Smooth muscle cell (in vitro differentiated cells): ENCODE results near the gene TMCC1. TPM values are rescaled to one million over a fixed set of nuclear protein-coding genes. Genes with fewer than 3 reads are reported as not detected.

Experiments
- DNase-seq: peaks from one replicate; lab custom pipeline; 2025; ENCODE audit not compliant: unreplicated experiment; lab: John Stamatoyannopoulos, UW
- H2AFZ ChIP-seq: fragments of 200-600 bp; sonication (generic); 2 replicates; pipeline ENCODE4 v1.6.0; 2016; ENCODE audit warnings: antibody characterized with exemption, low read depth, mild to moderate bottlenecking
- H3F3A ChIP-seq: fragments of 200-600 bp; sonication (generic); 2 replicates; pipeline ENCODE4 v1.6.0; 2017; ENCODE audit warnings: antibody characterized with exemption, low read depth
- H3K27ac ChIP-seq: fragments of 200-600 bp; sonication (generic); 2 replicates; pipeline ENCODE4 v1.5.1; 2016; ENCODE audit warnings: low read depth, mild to moderate bottlenecking
- H3K27me3 ChIP-seq: fragments of 200-600 bp; sonication (generic); 2 replicates; pipeline ENCODE4 v1.6.1; 2016; ENCODE audit warnings: low read depth, mild to moderate bottlenecking
- H3K36me3 ChIP-seq: fragments of 200-600 bp; sonication (generic); 2 replicates; pipeline ENCODE4 v1.5.1; 2016; ENCODE audit warnings: low read depth
- H3K4me1 ChIP-seq: fragments of 200-600 bp; sonication (generic); 2 replicates; pipeline ENCODE4 v1.5.1; 2016; ENCODE audit warnings: low read depth
- H3K4me2 ChIP-seq: fragments of 200-600 bp; sonication (generic); 2 replicates; pipeline ENCODE4 v1.6.0; 2016; ENCODE audit warnings: mild to moderate bottlenecking
- H3K4me3 ChIP-seq: fragments of 200-600 bp; sonication (generic); 2 replicates; pipeline ENCODE4 v1.5.1; 2016; ENCODE audit warnings: mild to moderate bottlenecking
- H3K79me2 ChIP-seq: fragments of 200-600 bp; sonication (generic); 2 replicates; pipeline ENCODE4 v1.6.0; 2016; ENCODE audit warnings: low read depth, mild to moderate bottlenecking
- H3K9ac ChIP-seq: fragments of 200-600 bp; sonication (generic); 2 replicates; pipeline ENCODE4 v1.6.0; 2016; ENCODE audit warnings: low read depth
- H3K9me3 ChIP-seq: fragments of 200-600 bp; sonication (generic); replicated peaks from 2 replicates; pipeline ENCODE4 v1.5.1; 2016; ENCODE audit warnings: low read depth
- H4K20me1 ChIP-seq: fragments of 200-600 bp; sonication (generic); 2 replicates; pipeline ENCODE4 v1.6.0; 2016; ENCODE audit warnings: low read depth
- WGBS: methylation state at CpG from one replicate; pipeline ENCODE4 v1.1.7; 2016; ENCODE audit warnings: low lambda C conversion rate; 5-methylcytosine and 5-hydroxymethylcytosine counted together
- polyA plus RNA-seq: library from polyadenylated mRNA; unstranded; fragments of >200 nt; fragmentation: Nextera tagmentation; extraction: Ambion mirVana; gene quantifications from 2 replicates; pipeline ENCODE4 v1.2.1, GENCODE V29; 2016
- total RNA-seq: library from RNA; depleted of rRNA; stranded (reverse); fragments of >200 nt; gene quantifications from 2 replicates; pipeline ENCODE4 v1.2.3, GENCODE V29; 2014
- TF ChIP-seq, protein P1 (sequence below): fragments of 200-600 bp; sonication (generic); IDR thresholded peaks from 2 replicates; pipeline ENCODE4 v1.5.1; 2017; ENCODE audit warnings: borderline replicate concordance, mild to moderate bottlenecking, antibody characterized with exemption; ENCODE audit not compliant: insufficient read depth, poor library complexity, severe bottlenecking

The TMCC1 gene
- total and polyA plus RNA-seq, 2 experiments from 2014 or later, result 5.3 to 17.8 TPM

DNA sequence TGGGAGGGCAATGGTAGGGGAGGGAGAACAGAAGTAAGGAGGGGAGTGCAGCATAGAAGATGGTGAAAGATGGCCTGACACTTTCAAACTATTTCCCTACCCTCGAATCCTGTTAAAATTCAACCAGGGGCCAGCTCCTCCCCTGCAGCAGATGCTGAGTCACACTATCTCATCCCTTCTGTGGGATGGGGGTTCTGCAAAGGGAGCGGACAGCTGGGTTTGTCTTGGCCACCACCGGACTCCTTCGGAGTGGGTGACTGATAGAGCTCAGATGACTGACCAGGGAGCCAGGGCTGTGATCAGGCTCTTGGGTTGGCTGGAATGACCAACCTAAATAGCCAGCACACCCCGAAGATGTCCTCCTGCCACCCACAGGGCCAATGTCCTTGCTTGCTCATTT, 33.6 kb upstream of the TMCC1 start:
- Histone ChIP-seq H3K9ac (no peak overlapping the region), H3K27me3 (no peaks in the 10 kb centered on the region), H2AFZ (no peak overlapping the region), H3K9me3 (no peaks in the 10 kb centered on the region), H3K4me1 (no peaks in the 10 kb centered on the region), H3K79me2 (no peaks in the 10 kb centered on the region), H3K4me3 (no peak overlapping the region), H3K27ac (no peak overlapping the region), H3K4me2 (no peak overlapping the region), H3F3A (no peaks in the 10 kb centered on the region), H4K20me1 (no peaks in the 10 kb centered on the region), H3K36me3 (no peaks in the 10 kb centered on the region)
- no peak for DNase-seq
- 68% methylated on average over 5 of the region's 5 CpGs for WGBS
- TF ChIP-seq, protein P1, sequence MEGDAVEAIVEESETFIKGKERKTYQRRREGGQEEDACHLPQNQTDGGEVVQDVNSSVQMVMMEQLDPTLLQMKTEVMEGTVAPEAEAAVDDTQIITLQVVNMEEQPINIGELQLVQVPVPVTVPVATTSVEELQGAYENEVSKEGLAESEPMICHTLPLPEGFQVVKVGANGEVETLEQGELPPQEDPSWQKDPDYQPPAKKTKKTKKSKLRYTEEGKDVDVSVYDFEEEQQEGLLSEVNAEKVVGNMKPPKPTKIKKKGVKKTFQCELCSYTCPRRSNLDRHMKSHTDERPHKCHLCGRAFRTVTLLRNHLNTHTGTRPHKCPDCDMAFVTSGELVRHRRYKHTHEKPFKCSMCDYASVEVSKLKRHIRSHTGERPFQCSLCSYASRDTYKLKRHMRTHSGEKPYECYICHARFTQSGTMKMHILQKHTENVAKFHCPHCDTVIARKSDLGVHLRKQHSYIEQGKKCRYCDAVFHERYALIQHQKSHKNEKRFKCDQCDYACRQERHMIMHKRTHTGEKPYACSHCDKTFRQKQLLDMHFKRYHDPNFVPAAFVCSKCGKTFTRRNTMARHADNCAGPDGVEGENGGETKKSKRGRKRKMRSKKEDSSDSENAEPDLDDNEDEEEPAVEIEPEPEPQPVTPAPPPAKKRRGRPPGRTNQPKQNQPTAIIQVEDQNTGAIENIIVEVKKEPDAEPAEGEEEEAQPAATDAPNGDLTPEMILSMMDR, result no peak

DNA sequence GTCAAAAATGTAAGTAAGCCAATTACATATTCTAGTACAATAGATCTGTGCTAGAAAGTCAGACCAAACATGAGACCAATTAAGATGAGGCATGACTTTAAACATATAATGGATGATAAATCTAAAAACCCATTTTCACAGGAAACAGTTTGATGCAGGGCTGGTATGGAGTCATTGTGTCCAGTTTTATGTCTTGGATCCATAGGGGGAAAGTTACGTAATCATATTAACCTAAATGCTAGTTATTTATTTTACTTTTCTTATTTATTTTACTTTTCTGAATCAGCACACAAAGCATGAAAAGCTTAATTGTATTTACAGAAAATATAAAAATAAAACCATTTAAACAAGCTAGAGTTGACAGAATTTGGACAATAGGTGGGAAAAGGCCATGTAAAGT, 26.3 kb upstream of the TMCC1 start:
- no peak for DNase-seq
- TF ChIP-seq, protein P1, result no peak
- no peak overlapping the region for H3K4me2 ChIP-seq
- H2AFZ ChIP-seq, result no peak overlapping the region
- H3K4me3 ChIP-seq, result no peak overlapping the region
- H3F3A ChIP-seq, result no peaks in the 10 kb centered on the region
- WGBS, result 91% methylated on average over 1 of the region's 1 CpG
- no peaks in the 10 kb centered on the region for H3K9me3 ChIP-seq
- no peak overlapping the region for H3K9ac ChIP-seq
- H3K27ac ChIP-seq, result no peak overlapping the region
- H3K27me3 ChIP-seq, result peaks cover 3% of the 10 kb centered on the region
- H3K4me1 ChIP-seq, result no peaks in the 10 kb centered on the region
- H3K79me2 ChIP-seq, result no peaks in the 10 kb centered on the region
- H3K36me3 ChIP-seq, result no peaks in the 10 kb centered on the region
- no peaks in the 10 kb centered on the region for H4K20me1 ChIP-seq

DNA sequence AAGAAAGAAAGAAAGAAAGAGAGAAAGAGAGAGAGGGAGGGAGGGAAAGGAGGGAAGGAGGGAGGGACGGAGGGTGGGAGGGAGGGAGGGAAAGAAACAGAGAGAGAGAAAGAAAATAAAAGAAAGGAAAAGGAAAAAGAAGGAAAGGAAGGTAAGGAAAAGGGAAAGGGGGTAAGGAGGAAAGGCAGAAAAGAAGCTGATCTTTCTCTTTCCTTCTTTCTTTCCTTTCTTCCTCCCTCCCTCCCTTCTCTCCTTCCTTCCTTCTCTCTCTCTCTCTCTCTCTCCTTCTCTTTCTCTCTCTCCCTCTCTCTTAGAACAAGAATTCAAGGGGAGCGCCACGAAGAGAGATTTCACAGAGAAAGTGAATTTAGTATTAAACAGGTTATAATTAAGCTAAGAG, 25.8 kb upstream of the TMCC1 start:
- Histone ChIP-seq H4K20me1 (no peaks in the 10 kb centered on the region), H3K4me2 (no peak overlapping the region), H3K4me3 (no peak overlapping the region), H3K36me3 (no peaks in the 10 kb centered on the region), H3K27ac (no peak overlapping the region), H3K9ac (no peak overlapping the region), H2AFZ (no peak overlapping the region), H3K79me2 (no peaks in the 10 kb centered on the region), H3K27me3 (peaks cover 3% of the 10 kb centered on the region), H3K4me1 (no peaks in the 10 kb centered on the region), H3F3A (no peaks in the 10 kb centered on the region), H3K9me3 (no peaks in the 10 kb centered on the region)
- DNase-seq, result no peak
- 85% methylated on average over 2 of the region's 3 CpGs for WGBS
- TF ChIP-seq, protein P1, result no peak

DNA sequence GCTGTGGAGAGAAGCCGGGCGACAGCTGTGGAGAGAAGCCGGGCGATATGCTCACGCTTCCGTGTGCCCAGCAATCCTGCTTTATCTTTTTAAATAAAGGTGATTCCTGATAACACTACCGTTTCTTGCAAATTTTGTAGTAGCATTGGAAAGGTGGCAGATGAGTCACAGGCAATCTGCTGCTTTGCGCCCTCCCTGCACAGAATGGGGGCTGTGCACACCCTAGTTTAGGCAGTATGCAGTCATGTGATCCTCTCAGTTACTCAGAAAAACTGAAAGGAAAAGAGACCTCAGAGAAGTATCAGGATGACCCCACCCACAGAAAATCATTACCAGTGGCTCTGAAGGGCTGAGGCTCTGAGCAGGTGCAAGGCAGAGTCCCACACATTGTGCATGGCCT, 24.9 kb upstream of the TMCC1 start:
- Histone ChIP-seq H3K79me2 (no peaks in the 10 kb centered on the region), H3K36me3 (no peaks in the 10 kb centered on the region), H3K4me1 (no peaks in the 10 kb centered on the region), H3K9ac (no peak overlapping the region), H3K27ac (no peak overlapping the region), H4K20me1 (no peaks in the 10 kb centered on the region), H3K4me3 (no peak overlapping the region), H3K9me3 (no peaks in the 10 kb centered on the region), H3K4me2 (no peak overlapping the region), H2AFZ (no peak overlapping the region), H3K27me3 (peaks cover 3% of the 10 kb centered on the region), H3F3A (no peaks in the 10 kb centered on the region)
- TF ChIP-seq, protein P1, result no peak
- DNase-seq, result no peak
- 88% methylated on average over 8 of the region's 8 CpGs for WGBS
